Cortex of kidney (tissue), 1 donor: ENCODE data around the gene FARSA.
"Not testable (repeated sequence)": the region's sequence is repeated elsewhere in the genome, so short reads cannot be mapped to it uniquely, and the experiment has no call there.

Experiments used
- DNase-seq: peaks from one replicate; lab custom pipeline; 2025; lab: John Stamatoyannopoulos, UW

The FARSA gene

GRCh38 chr19:12937093-12937926 lies 3.8 kb upstream of the FARSA start:
- no peak for DNase-seq

GRCh38 chr19:12936582-12936981 lies 3.1 kb upstream of the FARSA start:
- DNase-seq: no peak

DNA sequence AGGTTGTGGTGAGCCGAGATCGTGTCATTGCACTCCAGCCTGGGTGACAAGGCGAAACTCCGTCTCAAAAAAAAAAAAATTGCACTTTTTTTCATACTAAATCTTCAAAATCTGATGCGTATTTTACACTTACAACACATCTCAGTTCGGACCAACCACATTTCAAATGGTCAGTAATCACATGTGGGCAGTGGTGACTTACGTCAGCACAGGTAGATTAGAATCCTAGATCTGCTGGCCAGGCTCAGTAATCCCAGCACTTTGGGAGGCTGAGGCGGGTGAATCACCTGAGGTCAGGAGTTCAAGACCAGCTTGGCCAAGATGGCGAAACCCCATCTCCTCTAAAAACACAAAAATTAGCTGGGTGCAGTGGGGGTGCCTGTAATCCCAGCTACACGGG lies 1.6 kb upstream of the FARSA start:
- DNase-seq: no peak

DNA sequence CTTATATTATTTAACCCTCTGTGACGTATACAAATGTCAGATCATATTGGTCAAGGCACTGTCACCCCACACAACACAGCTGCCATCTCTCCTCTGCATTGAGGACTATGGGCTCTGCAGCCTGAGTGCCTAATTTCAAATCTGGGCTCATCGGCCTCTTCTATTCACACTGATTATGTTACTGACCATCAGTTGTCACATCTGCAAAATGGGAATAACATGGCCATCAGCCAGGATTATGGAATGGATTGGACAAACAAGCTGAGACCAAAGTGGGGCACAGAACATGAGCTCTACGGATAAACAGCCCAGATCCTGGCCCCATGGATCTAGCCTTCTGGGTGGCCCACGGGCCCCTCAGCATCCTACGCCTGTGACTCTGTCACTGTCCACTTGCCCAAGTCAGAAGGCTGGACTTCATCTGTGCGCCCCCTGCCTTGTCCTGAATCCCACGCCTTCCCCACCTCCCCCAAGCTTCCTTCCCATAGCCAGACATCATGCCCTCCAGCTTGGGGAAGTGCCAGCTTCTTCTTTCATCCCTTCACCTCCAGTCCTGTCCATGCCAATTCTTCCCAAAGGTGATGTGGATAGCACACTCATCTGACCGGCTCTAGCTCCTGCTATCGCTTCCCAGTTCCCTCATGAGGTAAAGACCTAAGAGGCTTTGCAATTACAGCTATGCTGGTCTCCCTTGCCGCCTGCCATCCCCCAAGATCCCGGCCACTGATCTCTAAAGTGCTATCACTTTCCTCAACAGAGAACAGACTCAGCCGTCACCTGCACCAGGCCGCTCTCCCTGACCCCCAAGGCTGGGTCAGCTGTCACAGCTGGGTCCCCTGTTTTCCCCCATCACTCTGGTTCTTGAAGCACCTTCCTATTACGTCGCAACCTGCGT lies 872 bp downstream of the FARSA start:
- no peak for DNase-seq

- no peak for DNase-seq
Measured at GRCh38 chr19:12930002-12930645, 3.4 kb downstream of the FARSA start.

GRCh38 chr19:12924621-12925310 lies 8.7 kb downstream of the FARSA start:
- DNase-seq: no peak

GRCh38 chr19:12922959-12923358 lies 10.6 kb downstream of the FARSA start:
- no peak for DNase-seq

GRCh38 chr19:12921047-12921446 lies 12.5 kb downstream of the FARSA start:
- no peak for DNase-seq

- DNase-seq: no peak
Measured at GRCh38 chr19:12918253-12918652, 15.3 kb downstream of the FARSA start.

DNA sequence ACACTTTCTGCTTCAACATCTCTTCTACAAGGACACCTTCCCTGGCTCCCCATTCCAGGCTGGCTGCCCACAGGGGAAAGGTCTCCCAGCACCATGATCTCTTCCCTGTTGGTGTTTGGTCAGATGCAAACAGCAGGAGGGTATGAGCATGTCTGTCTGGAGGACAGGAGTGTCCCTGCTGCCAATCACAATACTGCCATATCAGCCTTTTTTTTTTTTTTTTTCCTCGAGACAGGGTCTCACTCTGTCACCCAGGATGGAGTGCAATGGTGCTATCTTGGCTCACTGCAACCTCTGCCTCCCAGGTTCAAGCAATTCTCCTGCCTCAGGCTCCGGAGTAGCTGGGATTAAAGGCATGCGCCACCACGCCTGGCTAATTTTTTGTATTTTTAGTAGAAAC lies 17.7 kb downstream of the FARSA start:
- not testable (repeated sequence) for DNase-seq

DNA sequence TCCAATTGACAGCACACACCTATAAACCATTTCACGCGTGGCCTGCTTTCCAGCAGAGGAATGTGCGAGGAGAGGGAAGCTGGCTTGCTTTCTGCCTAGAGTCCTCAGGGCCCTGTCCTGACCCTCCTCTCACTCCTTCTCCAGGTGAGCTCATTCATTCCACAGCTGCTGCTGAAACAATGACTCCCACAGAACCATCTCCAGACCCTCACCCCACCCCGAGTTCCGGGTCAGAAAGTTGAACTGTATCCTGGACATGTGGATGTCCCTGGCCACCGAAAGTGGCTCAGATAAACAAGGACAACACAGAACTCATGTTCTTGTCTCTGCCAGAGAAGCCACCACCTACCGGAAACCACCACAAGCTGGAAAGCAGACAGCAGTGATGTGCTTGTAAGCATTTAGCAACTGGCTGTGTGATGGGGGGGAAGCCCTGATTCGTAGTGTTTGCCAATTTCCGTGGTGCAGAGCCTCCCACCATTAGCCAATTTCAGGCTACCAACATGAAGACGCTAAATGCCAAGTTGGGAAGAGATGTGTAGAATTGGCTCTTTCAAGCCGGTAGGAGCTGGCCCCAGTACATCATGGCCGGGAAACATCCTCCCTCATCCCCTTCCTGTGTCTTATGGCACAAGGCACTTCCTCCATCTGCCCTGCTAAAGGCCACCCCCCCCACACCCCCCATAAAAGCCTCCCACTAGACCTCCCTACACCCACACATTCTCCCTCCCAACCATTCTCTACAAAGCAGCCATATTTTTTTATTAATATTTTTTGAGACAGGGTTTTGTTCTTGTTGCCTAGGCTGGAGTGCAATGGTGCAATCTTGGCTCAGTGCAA lies 19.4 kb downstream of the FARSA start:
- no peak for DNase-seq

DNA sequence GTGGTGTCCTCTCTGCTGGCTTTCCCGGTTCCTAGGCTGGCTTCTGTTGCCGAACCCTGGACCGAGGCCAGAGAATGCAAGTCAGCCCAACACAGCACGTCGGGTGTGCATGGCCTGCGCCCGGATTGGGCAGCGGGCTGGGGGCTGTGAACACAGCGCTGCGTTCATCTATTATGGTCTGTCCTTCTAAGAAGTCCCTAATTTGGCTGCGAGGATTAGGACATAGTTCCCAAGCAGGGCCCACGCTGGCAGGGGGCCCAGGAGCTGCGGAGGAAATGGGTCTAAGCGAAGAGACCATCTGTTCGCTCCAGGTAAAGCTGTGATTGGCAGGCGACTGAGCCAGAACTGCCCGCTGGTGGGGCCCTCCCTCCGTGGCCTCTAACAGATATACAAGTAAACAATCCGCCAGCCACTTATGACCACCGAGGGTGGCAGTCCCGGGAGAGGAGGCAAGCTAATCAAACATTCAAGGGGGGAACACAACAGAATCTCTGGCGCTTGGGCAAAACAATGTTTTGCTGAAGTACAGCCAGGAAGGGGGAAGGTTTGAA lies 20.4 kb downstream of the FARSA start:
- no peak for DNase-seq

GRCh38 chr19:12912571-12912970 lies 20.9 kb downstream of the FARSA start:
- DNase-seq: no peak

GRCh38 chr19:12907166-12907565 lies 26.3 kb downstream of the FARSA start:
- no peak for DNase-seq

DNA sequence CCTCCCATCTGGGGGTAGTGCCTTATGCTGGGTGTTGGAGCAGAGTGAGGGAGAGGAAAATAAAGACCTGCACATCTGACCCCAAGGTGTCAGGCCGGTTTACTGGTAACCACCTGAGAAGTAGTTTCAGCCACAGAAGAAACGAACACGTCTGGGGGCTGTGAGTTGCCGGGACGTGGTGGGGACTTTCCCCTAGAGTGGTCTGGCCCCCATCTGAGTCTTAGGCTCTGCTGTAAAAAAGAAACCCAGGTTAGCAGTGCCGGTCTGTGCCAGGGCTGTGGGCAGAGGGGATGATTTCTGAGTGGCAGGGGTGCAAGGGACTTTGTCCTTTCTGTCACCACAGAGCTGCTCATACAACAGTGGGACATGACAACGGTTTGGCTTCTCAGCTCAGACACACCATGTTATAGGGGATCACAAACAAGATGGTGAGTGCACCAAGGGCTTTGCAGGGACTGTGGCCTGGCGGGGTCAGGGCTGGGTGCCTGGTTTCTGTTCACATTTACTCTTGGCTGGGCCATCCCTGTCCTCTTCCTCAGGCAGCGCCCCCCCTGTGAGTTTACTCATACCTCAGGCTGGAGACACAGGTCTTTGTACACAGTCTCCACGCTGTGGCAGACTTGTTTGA lies 33.5 kb downstream of the FARSA start:
- DNase-seq: no peak

DNA sequence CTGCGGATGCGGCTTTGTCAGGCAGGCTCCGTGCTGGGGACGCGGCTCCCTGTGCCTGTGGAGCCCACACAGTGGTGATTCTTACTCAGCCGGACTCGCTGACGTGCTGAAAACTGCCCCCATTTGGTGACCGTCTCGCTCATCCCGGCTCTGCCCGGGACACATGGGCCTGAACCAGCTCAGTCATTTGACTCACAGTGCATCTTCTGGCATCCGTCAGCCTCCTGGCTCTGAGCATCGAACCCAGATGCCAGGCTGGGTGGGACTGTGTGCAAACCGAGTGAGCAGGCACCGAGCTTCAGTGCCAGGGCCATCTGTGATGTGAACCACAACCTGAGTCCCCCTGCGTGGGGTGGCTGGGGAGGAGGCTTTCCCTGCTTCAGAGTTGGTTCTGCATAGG lies 37.1 kb downstream of the FARSA start:
- DNase-seq: no peak

- DNase-seq: no peak
Measured at GRCh38 chr19:12893582-12893981, 39.9 kb downstream of the FARSA start.

DNA sequence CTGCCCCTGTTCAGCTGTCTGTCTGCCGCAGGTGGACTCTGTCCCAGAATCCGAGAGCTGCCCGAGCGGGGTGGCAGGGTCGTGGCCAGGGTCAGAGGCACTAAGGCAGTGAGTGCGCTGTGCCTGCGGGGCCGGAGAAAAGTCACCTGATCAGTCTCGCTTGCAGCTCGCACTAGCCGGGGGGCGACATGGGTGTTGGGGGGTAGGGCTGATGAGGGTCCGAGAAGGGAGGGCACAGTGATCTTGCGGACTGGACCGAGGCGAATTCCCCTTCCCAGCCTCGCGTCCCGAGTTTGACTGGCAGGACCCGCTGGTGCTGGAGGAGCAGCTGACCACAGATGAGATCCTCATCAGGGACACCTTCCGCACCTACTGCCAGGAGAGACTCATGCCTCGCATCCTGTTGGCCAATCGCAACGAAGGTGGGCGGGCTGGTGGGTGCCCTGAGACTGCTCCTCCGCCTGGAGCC lies 41.9 kb downstream of the FARSA start:
- DNase-seq: no peak

GRCh38 chr19:12890787-12891552 lies 42.5 kb downstream of the FARSA start, which contains the start of gene GCDH:
Gene GCDH, plus strand, starts transcription at chr19:12891160. Its CDS starts 145 bp downstream, at chr19:12891305.
- peak; percentile 95 for DNase-seq
